K562 (cell line): Measurements from ENCODE around the gene GNPAT.

Experiments used
- BHLHE40 ChIP-seq: IDR thresholded peaks from 2 replicates; pipeline ENCODE4 v1.6.1; 2011; ENCODE audit warnings: low read length, improper control_type of control experiment
- FOXO4 ChIP-seq: fragments of 450-650 bp; formaldehyde crosslinking; IDR thresholded peaks from 2 replicates; pipeline ENCODE4 v1.4.0; 2020; ENCODE audit warnings: mild to moderate bottlenecking, moderate library complexity
- POLR2A ChIP-seq: fragments of 450-650 bp; conservative IDR thresholded peaks from 2 replicates; pipeline ENCODE4 v1.6.1; 2016
- SAFB ChIP-seq: fragments of 200-400 bp; formaldehyde crosslinking; IDR thresholded peaks from 2 replicates; pipeline ENCODE4 v1.6.1; 2017; ENCODE audit warnings: low read depth, low read length, borderline replicate concordance
- THAP7 ChIP-seq: fragments of 250-450 bp; sonication (Bioruptor Pico); IDR thresholded peaks from 2 replicates; pipeline ENCODE4 v1.5.0; 2021
- ZNF75A ChIP-seq: fragments of 450-650 bp; formaldehyde crosslinking; IDR thresholded peaks from 2 replicates; pipeline ENCODE4 v1.4.0; 2020; ENCODE audit warnings: mild to moderate bottlenecking
- TF ChIP-seq, protein P1 (sequence below): sonication (generic); formaldehyde crosslinking; IDR thresholded peaks from 2 replicates; pipeline ENCODE4 v1.8.1; 2022; ENCODE audit warnings: missing genetic modification reagents

- no peak for TF ChIP-seq SAFB
- no peak for TF ChIP-seq ZNF75A
- no peak for TF ChIP-seq POLR2A
- no peak for TF ChIP-seq THAP7 (CRISPR knock-in tag)
- TF ChIP-seq FOXO4 (CRISPR knock-in tag): no peak
- TF ChIP-seq, protein P1, sequence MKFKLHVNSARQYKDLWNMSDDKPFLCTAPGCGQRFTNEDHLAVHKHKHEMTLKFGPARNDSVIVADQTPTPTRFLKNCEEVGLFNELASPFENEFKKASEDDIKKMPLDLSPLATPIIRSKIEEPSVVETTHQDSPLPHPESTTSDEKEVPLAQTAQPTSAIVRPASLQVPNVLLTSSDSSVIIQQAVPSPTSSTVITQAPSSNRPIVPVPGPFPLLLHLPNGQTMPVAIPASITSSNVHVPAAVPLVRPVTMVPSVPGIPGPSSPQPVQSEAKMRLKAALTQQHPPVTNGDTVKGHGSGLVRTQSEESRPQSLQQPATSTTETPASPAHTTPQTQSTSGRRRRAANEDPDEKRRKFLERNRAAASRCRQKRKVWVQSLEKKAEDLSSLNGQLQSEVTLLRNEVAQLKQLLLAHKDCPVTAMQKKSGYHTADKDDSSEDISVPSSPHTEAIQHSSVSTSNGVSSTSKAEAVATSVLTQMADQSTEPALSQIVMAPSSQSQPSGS (CRISPR knock-in tag): no peak
- TF ChIP-seq BHLHE40: no peak
Observed at GRCh38 chr1:231312432-231312788, 71.4 kb downstream of the GNPAT start.
